Keratinocyte (primary cell): ENCODE results near the gene TOP3B.

ENCODE experiments used
- EZH2 ChIP-seq: IDR thresholded peaks from one replicate; pipeline ENCODE4 v1.6.1; 2012; ENCODE audit warnings: inconsistent platforms, mild to moderate bottlenecking, low read length, moderate library complexity
- TF ChIP-seq, protein P1 (sequence below), 3 experiments: IDR thresholded peaks in 1 of 3; conservative IDR thresholded peaks in 1 of 3; optimal IDR thresholded peaks in 1 of 3; 2 replicates in 2 of 3; 3 replicates in 1 of 3; pipeline versions ENCODE3 to v1.5.1; 2011; ENCODE audit warnings: low read length in 3 of 3, mild to moderate bottlenecking in 3 of 3, moderate library complexity in 2 of 3, control low read depth in 1 of 3, inconsistent platforms in 1 of 3; ENCODE audit not compliant: insufficient read depth in 2 of 3; ENCODE audit errors: extremely low read depth in 1 of 3

- TF ChIP-seq, protein P1, sequence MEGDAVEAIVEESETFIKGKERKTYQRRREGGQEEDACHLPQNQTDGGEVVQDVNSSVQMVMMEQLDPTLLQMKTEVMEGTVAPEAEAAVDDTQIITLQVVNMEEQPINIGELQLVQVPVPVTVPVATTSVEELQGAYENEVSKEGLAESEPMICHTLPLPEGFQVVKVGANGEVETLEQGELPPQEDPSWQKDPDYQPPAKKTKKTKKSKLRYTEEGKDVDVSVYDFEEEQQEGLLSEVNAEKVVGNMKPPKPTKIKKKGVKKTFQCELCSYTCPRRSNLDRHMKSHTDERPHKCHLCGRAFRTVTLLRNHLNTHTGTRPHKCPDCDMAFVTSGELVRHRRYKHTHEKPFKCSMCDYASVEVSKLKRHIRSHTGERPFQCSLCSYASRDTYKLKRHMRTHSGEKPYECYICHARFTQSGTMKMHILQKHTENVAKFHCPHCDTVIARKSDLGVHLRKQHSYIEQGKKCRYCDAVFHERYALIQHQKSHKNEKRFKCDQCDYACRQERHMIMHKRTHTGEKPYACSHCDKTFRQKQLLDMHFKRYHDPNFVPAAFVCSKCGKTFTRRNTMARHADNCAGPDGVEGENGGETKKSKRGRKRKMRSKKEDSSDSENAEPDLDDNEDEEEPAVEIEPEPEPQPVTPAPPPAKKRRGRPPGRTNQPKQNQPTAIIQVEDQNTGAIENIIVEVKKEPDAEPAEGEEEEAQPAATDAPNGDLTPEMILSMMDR (optimal IDR thresholded peaks at IDR 0.05 in 1 of 3, IDR thresholded peaks at IDR 0.05 in 1 of 3, conservative IDR thresholded peaks at IDR 0.05 in 1 of 3; ENCODE audit: extremely low read depth in 1 of 3, insufficient read depth in 2 of 3, low read length in 3 of 3): no peak
- TF ChIP-seq EZH2: no peak
These were observed 31.5 kb downstream of the TOP3B start for GRCh38 chr22:21951062-21951461.
